Right renal cortex interstitium (tissue), 3 donors: ENCODE results near the gene IL13RA1. TPM values are rescaled to one million over a fixed set of nuclear protein-coding genes. Genes with fewer than 3 reads are reported as not detected.
"Not testable (repeated sequence)": the region's sequence is repeated elsewhere in the genome, so short reads cannot be mapped to it uniquely, and the experiment has no call there.

Source experiments
- DNase-seq, 3 donors: peaks; one replicate each; pipeline ENCODE4 v3.0.0-alpha.2; 2013; ENCODE audit warnings: low read depth in 3 of 3, low spot score in 2 of 3
- polyA plus RNA-seq, 3 donors: library from polyadenylated mRNA; unstranded; fragments of 120-200 nt; gene quantifications; one replicate each; pipeline ENCODE4 v1.2.1, GENCODE V29; 2013; ENCODE audit not compliant: insufficient read length in 3 of 3

Gene IL13RA1
- polyA plus RNA-seq, 3 donors = 60.5 to 72.0 (median 65.2) TPM

DNA sequence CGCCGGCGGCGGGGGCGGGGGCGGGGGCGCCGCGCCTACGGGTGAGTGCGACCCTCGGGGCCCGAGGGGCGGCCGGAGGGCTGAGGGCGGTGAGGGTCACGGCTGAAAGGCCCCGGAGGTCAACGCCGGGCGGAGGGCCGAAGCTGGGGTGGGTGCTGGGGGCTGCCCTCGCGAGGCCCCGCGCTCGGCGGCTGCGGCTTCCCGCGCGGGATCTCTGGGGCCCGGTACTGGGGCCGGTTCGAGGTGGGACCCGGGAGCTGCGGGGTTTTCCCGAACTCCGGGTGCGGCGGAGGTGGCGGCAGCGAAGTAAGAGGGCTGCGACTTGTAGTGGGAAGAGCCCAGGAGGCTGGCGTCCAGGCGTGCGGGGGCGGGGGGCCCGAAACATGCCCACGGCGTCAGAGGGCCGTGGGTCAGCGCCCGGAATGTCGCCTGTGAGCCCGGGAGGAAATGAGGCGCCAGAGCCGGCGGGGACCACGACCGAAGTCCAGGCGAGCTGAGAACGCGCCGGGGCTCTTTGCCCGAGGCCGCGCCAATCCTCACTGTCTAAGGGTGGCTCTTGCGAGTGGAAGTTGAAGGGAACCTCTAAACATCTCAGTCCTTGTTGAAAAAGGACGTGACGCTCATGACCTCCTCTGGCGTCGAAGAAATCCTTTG lies 407 bp downstream of the IL13RA1 start:
- no peak for DNase-seq

DNA sequence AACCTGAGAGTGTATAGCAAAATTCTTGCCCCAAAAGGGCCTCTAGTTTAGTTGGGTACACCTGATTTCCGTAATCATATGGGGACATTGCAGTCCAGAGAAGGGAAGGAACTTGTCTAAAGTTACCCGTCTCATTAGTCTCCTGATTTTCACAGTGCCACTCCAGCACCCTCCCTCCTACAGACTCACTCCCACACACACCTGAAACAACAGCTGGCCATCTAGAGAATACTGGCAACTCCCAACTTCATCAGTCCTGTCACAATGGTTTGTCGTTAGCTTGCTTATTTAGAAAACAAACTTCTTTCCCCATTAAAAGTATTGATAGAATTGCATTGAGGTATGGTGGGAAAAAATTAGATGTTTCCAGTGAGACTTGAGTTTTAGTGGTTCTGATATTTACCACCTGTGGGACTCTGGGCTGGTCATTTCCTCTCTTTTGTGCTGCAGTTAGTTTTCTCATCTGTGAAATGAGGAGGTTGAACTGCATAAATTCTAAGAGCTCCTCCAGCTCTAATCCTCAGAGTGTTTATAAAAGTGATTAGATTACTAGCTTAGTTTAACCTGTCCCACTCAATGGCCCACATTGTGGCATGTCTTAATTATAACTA lies 1.7 kb downstream of the IL13RA1 start:
- DNase-seq = no peak

DNA sequence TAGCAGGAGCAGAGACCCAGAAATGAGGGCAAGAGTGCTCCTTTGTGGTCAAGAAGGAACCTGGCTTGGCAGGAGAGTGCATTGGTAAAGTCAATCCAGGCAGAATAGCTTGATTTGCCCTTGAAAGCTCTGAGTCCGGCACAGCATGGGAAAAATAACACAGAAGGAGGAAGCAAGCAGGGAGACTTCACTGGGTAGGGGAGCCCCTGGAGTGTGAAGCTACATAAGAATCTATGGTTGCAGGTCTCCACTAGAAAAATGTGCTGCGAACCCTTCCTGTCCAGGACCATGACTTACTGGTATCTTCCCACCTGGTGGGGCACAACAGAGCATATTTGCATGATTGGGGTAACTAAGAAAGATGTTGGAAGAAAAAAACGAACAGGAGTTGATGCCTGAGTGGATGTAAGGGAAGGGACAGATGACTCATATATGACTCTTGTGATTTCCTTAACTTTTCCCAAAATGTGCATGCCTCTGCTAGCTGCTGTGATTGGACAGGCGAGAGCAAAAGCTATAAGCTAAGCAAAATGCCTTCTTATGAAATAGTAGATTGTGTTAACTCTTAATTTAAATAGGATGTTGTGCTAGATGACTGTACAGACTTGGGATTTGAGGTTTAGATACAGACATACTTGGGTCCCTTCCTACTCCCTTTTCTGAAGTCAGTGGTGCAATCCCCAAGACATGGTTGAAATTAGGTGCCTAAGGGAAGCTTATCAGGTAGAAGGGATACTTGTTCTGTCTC lies 3.3 kb downstream of the IL13RA1 start:
- no peak for DNase-seq

DNA sequence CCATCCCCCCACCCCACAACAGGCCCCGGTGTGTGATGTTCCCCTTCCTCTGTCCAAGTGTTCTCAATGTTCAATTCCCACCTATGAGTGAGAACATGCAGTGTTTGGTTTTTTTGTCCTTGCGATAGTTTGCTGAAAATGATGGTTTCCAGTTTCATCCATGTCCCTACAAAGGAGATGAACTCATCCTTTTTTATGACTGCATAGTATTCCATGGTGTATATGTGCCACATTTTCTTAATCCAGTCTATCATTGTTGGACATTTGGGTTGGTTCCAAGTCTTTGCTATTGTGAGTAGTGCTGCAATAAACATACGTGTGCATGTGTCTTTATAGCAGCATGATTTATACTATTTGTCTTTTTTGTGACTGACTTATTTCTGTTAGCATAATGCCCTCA lies 5.1 kb downstream of the IL13RA1 start:
- not testable (repeated sequence) for DNase-seq

DNA sequence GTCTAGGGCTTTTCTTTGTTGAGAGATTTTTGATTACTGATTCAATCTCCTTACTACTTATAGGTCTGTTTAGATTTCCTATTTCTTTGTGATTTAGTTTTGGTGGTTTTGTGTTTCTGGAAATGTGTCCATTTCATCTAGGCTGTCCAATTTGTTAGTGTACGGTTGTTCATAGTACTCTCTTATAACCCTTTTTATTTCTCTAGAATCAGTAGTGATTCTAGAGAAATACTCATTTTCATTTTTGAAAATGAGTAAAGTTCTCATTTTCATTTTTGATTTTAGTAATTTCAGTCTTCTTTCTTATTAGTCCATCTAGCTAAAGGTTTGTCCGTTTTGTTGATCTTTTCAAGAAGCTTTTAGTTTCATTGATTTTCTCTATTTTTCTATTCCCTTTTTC lies 7.5 kb downstream of the IL13RA1 start:
- no peak for DNase-seq

DNA sequence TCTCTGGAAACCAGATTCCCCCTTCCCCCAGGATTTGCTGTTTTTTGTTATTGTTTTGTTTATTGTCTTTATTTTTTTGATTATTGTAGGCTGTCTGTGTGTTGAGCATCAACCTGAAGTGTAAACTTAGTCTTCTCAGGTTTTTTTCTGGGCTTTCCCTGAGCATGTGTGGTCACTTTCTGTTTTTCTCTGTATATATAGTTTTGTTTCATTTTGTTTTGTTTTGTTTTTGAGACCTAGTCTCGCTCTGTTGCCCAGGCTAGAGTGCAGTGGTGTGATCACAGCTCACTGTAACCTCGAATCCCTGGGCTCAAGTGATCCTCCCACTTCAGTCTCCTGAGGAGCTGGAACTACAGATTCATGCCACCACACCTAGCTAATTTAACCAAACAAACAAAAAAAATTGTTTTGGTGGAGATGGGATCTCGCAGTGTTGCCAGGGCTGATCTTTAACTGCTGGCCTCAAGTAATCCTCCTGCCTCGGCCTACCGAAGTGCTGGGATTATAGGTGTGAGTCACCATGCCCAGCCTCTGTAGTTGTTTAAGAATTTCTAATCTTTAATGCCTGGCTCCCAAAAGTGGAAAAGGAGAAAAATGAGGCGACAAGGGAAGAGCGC lies 9.1 kb downstream of the IL13RA1 start:
- DNase-seq = no peak

DNA sequence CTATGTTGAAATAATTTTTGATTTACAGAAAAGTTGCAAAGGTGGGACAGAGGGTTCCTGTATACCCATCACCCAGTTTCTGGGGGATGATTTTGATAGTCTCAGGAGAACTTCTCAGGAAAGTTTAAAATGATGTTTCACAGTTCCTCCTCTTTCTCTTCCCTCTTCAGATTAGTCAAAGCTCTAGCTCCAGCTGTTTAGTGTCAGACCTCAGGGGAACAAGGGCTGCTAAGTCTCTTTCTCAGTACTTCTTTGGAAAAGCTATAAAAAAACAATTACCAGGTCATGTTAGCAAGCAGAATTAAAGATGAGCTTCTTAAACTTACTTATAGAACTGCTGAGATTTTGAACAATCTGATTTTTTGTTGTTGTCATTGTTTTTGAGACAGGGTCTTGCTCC lies 12.2 kb downstream of the IL13RA1 start:
- no peak for DNase-seq

DNA sequence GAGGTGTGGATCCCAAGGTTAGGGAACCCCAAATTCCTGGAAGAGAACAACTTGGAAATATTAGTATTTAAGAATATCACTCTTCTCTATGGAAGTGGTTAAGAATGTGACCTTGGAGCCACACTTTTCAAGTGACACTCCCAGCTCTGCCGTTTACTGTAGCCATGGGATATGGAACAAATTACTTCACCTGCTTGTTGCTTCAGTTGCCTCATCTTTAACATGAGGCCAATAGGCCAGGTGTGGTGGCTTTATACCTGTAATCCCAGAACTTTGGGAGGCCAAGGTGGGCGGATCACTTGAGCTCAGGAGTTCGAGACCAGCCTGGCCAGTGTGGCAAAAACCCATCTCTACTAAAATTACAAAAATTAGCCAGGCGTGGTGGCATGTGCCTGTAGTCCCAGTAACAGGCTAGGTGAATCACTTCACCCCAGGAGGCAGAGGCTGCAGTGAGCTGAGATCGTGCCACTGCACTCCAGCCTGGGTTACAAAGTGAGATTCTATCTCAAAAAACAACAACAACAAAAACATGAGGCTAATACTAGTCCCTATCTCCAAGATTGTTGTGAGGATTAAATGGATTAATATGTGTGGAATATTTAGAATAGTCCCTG lies 13.0 kb downstream of the IL13RA1 start:
- DNase-seq = no peak

DNA sequence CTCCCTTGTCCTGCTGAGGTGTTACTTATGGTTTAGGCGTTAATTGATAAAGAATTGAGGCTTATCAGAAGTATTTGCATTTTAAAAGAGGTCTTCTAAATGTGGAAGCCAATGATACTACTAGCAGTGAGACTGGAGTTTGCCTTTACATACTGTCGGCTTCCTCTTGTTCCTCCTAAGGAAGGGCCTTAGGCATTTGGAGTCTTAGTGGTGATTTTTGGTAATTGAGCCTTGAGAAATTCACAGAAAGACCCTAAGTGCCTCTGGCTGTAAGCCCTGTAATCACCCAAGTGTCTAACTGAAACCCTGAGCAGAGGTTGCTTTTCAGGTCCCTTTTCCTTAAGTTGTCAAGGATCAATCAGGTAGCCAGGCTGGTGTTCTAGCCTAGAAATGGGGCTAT lies 14.8 kb downstream of the IL13RA1 start:
- DNase-seq = no peak

DNA sequence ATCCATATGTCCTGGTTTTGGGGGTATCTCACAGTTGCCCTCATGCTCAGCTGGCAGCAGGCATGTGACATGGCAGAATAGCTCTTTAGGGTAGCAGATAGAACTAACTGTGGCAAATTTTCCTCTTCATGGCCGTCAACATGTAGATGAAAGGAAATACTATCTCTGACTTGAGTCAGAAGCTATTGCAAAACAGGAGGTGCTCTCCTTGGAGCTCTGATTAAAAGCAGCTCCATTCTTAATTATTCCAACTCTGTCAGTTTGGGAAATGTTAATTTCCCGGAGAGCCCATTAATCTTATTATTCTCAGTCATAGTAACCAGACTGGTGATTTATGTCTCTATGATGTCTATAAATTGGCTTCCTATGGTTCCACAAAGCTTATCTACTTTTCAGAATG lies 18.2 kb downstream of the IL13RA1 start:
- no peak for DNase-seq

DNA sequence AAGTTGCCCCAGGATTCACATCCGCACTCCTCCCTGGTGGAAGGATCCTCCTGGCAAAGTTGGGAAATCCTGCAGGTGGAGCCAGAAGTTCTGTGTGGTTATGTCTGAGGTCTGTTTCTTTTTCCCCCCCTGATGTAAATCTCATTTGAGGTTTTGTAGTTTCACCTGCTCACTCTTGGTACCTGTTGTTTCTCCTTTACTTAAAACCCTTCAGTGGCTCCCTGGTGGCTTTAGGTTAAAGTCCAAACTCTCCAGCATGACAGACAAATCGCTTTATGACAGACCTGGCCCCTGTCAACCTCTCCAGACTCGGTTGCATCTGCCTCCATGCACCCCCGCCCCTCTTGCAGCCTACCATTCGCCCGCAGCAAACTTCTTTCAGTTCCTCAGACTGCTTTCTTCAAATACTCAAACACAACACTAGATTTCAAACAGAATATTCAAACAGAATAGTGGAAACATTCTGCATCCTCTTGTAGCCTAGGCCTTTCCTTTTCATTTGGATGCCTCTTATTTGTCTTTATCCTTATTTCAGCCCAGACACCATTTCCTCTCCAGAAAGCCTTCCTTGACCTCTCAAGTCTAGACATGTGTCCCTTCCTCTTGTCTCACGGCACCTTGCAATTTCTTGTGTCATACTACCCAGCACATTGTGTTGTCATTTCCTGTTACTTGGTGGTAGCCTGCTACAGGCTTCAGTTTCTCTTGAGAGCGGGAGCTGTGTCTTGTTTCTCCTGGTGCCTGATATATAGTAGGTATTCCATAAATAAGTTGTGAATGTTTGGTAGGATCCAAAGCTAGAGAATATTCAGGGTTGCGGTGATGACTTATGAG lies 24.8 kb downstream of the IL13RA1 start:
- DNase-seq = no peak

DNA sequence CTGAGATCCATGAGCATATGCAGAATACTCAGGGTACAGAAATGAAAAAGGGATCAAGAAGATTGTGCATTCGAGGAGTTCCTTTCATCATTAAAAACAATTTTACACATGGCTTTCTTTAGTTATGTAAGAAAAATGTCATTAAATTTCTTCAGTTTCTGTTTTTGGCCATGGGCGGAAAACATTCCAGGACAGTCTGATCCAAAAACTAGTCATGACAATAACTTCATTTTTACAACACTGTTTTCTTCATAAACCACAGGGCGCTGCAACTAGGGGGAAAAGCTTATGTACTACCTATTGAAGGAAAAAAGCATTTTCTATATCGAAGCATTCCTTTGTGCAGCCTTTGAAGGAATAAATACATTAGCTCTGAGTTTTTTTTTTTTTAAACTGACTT lies 28.2 kb downstream of the IL13RA1 start:
- DNase-seq = no peak

DNA sequence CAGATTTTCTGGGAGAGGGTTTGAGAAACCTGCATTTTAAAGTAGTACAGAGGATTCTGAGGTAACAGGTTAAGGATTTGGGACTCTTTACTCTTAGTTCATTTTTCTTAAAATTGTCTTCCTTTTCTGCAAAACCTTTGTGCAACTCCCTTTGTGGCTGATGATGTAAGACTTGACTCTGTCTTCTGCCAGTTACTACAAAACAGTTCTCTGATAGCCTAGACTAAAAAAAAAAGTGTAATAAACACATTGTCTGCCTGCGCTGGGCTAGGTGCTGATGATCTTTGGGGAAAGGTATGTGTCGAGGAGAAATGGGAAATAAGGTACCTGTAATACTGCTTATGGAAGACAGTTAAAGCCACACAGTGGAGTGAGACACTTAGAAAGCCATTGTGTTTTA lies 28.7 kb downstream of the IL13RA1 start:
- no peak for DNase-seq

DNA sequence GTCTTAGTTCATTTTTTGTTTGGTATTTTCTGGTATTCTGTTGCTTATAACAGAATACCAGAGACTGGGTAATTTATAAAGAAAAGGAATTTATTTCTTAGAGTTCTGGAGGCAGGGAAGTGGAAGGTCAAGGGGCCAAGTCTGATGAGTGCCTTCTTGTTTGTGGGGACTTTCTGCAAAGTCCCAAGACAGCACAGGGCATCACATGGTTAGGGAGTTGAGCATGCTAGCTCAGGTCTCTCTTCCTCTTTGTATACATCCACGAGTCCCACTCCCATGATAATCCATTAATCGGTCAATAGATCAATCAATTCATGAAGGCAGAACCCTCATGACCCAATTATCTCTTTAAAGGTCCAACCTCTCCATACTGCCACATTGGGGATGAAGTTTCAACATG lies 31.1 kb downstream of the IL13RA1 start:
- DNase-seq = no peak

DNA sequence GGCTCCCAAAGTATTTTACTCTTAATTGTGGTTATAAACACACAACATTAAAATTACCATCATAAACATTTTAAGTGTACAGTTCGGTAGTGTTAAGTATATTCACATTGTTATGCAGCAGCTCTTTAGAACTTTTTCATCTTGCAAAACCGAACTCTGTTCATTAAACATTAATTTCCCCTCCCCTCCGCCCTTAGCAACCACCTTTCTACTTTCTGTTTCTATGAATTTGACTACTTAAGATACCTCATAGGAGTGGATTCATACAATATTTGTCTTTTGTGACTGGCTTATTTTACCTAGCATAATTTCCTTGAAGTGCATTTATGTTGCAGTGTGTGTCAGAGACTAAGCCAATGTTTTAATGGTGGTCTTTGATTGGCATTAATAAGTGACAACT lies 32.6 kb downstream of the IL13RA1 start:
- DNase-seq = no peak

DNA sequence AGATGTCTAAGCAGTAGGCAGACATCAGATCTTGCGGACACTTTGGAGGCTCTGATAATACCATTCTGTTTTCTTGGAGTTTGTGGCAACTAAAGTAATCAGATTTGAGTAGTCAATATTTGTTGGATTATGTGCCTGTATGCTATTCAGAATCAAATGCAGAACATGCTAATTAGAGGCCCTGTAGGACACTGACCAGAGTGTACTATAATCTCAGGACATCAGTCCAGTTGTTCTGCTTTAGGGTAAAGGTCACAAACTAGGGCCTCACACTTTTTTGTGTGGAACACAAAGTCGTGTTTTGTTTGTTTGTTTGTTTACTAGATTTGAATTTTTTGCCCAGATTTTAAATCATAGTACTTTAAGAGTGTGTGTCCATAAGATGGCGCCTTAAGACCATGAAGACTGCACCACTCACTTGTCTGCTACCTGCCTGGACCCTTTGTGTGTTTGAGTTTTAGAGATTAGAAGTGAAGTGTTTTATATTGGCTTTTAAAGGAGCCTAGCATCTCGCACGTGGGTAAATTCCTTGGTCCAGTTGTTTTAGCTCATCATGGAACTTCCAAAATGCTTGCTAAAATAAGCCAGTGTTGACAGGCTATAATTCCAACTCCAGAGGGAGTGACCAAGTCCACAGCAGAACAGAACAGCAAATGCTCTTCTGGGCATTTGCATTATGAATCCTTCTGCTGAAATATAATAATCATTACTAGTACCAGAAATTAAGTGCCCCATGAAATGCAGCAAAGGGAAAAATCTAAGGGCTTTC lies 34.7 kb downstream of the IL13RA1 start:
- DNase-seq = no peak

DNA sequence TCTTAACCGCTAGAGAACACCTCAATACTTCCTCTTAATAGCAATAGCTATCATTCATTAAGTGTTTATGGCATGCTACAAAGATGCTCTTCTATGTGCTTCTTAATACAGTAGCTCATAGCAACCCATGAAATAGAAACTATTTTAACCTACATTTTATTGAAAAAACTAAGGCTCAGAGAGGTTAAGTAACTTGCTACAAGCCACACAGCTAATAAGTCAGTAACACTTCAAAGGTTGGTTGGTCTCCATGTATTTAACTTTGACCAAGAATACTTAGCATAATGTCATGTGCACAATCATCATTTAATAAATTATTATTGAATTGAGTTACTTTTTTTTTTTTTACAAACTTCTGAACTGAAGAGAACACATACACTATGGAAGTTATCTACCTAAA lies 36.1 kb downstream of the IL13RA1 start:
- DNase-seq = no peak

DNA sequence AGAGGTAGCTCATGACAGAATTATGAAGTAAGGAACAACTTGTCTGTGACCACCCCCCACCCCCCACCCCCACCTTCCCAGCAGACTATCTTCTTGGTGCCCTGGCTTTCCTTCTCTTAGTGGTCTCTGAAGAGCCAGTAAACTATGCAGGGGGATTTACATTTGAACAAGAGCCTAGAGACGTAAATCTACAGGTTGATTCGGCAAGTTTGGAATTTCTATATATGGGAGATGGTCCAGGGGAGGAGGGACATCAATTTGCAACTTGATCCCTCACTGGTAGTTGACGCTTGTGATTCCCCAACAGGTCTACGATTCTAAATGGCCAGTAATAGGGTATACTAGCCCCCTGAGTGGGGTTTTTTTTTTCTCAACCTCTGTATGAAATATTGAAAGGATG lies 36.7 kb downstream of the IL13RA1 start:
- DNase-seq = no peak

DNA sequence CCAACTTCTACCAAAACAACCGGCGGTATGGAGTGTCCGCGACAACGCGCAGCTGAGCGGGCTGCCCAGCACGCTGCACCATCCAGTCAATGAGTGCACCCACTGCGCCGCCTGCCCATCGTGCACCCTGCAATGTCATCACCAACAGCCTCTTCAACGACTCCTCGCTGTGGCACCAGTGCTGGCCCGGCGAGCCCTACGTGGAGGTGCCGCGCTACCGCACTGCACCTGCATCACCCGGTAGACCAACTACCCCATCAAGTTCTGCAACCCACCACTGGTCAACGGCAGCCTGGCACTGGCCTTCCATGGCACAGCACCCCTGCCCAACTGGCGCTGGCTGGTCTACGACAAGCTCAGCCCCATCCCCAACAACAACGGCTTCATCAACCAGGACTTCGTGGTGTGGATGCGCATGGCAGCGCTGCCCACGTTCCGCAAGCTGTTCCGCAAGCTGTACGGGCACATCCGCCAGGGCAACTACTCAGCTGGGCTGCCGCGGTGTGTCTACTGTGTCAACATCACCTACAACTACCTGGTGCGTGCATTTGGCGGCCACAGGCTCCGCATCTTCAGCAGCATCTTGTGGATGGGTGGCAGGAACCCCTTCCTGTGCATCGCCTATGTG lies 42.8 kb downstream of the IL13RA1 start:
- no peak for DNase-seq
